HG03135 (cell line): ENCODE data around the gene ARFGAP3.

Experiments used
- ATAC-seq: cut with Tn5 transposase; IDR thresholded peaks from one replicate; pipeline ENCODE4 v1.9.1; 2021; ENCODE audit warnings: mild to moderate bottlenecking, moderate library complexity; ENCODE audit not compliant: unreplicated experiment

ARFGAP3 gene

DNA sequence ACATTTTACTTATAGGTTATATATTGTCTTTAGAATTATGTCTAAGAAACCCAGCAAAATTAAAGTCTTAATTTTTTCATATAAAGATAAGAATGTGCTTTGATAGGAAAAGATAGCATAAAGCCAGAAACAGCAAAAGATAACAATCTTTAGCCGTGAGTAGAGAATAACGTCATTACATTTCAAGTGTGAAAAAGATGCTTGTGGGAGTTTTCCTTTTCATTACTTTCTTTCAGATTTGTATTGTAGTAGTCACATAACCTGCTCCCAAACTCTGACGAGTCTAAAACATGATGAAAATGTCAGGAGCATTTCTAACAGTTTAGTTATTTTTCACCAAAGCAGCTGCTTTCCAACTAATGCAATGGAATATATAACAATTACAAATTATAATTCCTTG lies 31.3 kb downstream of the ARFGAP3 start:
- no peak for ATAC-seq

DNA sequence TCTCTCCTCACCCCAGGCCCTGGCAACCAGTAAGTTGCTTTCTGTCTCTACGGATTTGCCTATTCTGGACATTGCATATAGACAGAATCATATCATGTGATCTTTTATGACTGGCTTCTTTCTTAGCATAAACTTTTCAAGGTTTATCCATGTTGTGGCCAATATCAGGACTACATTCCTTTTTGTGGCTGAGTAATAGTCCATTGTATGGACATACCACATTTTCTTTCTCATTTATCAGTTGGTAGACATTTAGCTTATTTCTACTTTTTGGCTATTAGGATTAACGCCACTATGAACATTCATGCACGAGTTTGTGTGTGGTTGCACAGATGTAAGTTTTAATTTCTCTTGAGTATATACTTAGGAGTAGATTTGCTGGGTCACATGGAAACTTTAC lies 35.7 kb downstream of the ARFGAP3 start:
- no peak for ATAC-seq

DNA sequence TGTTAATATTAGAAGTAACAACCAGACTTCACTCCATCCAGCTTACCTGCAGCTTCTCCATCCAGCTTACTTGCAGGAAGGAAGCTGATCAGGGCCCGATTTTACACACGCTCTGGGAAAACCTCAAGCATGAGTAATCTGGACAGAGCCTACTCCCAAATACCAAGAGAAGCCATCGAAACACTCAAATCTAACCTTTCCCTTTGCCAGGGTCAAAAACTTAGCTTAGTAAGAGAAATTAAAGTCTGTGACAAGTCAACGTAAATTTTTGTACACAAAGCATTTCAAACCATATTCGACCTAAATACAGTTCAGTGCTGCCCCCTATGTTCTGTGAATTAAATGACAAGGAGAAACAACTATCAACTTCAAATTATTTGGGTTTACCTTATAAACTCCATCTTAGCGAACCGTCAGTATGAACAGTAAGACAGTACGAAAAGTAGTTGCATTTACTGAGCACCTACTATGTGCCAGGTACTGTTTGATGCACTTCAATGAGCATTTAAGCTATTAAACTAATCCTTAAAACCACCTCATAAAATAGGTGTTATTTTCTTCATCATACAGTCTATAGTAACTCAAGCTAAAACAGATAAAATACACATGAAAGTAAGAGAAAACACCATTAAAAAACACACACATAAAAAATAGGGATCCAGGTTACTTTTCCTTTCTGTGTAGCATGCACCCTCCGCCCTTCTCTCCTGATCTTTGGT lies 36.9 kb downstream of the ARFGAP3 start:
- no peak for ATAC-seq

DNA sequence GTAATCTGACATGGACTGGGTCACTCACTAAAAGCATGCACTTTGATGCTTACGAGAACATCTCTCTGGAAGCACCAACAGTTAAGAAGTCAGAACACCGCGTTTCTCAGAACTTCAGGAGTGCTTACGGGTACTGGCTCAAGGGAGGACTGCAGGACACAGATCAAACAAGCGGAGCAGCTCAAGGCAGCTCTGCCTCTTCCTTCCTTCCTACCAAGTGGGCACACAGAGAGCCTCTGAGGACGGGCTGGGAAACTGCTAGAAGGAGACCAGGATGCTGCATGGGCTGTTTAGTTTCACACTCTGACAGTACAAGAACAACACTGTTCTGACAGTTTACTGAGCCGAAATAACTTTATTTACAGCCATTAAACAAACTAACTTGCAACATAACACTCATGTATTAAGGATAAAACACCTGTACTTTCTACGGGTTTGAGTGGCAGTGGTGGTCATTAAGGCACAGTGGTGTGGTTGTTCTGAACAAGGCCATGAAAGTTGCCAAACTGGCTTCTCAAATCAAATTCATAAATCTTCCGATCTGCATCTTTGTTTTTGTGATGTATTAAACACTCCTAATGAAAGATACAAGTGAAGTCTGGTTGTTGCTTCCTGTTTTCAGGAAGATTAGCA lies 37.5 kb downstream of the ARFGAP3 start:
- ATAC-seq: no peak

DNA sequence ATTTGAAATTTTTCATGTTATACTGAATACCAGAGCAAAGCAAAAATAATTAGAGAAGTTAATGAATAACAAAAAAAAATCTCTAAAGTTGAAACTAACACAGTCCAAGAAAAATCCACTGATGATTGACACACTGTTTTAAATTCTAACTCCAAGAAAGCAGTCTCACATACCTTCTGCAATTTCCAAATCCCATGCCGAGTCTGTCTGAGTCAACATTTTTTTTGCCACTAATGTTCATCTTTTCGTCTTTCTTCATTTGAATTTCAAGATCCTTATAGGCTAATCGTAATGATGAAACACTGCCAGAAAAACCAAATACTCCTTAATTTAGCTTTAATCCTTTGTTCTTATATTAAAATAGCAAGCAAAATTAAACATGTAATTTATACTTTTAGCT lies 39.5 kb downstream of the ARFGAP3 start:
- ATAC-seq: no peak

DNA sequence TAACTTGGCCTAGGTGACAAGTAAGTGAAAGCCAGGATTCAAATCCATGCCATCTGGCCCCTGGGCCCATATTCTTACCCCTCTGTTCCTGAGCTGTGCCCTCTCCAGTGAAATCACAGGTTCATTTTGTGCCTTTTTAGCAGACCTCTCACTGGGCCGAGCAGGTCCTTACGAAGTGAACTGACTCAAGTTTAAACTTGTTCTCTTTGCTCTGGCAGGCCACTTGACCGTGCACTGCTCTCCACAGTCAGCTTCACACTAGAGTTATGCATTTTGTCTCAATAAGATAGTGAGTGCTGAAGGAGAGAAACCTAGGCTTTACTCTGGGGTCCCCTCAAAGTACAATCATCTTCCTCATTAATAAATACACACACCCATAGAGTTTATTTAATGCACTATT lies 40.7 kb downstream of the ARFGAP3 start:
- ATAC-seq: no peak

DNA sequence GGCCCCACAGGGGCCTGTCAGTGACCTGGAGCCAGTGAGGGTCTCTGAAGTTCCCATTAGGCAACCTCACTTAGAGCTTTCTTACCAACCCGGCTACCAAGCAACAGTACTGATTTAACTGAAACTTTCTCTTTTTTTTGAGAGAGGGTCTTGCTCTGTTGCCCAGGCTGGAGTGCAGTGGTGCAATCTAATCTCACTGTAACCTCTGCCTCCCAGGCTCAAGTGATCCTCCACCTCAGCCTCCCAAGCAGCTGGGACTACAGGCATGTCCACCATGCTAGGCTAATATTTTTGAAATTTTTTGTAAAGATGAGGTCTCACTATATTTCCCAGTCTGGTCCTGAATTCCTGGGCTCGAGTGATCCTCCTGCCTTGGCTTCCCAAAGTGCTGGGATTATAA lies 42.5 kb downstream of the ARFGAP3 start:
- ATAC-seq: no peak

DNA sequence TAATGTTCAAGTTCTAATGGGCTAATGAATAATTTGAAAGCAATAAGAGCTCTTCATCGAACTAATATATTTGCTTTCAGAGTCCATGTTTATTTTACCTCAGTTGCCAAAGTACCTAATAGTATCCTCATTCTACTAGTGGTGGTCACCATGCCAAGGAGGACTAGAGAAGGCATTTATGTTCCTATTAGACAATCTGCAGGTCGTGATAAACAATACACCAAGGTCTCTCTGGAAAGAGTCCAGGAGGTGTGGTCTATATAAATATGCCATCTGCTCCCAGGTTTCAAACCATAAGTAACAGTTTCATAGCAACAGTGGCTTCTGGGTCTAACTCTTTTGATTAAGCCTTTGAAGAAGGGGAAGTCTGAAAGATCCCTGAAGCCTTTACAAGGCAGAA lies 42.9 kb downstream of the ARFGAP3 start:
- ATAC-seq: no peak

DNA sequence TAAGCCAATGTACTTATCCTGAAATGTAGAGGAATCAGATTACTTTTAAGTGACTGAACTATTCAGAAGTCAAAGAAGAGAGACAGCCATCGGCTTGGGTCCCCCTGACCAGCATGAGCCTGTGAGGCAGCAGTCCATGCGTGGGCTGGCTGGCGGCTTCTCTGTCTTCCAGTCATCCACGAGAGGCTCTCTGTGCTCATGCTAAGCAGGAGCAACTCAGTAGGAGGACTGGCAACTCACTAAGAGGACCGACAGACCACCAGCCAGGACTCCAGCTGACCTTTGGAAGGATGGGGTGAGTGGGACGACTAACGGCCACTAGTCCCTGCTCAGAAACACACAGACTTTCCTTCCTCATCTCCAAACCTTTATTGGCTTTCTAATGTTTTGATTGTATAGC lies 43.6 kb downstream of the ARFGAP3 start:
- ATAC-seq: no peak

DNA sequence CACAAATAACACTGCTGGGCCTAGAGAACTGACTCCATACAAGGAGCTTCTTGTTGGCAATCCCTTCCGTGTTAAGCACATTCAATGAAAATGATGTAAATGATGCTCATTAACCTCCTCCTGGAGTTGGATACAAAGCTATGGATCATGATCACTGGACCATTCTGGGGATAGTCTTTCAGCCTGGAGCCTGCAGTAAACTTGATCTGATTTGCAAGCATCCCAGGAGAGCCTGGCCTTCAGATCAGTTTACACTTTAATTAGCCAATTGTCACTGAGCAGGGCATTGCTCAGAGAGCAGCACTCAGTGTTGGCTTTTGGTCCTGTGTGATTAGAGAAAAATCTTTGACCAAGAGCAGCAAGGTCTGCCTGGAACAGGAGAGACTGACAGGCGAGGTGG lies 45.6 kb downstream of the ARFGAP3 start:
- no peak for ATAC-seq

DNA sequence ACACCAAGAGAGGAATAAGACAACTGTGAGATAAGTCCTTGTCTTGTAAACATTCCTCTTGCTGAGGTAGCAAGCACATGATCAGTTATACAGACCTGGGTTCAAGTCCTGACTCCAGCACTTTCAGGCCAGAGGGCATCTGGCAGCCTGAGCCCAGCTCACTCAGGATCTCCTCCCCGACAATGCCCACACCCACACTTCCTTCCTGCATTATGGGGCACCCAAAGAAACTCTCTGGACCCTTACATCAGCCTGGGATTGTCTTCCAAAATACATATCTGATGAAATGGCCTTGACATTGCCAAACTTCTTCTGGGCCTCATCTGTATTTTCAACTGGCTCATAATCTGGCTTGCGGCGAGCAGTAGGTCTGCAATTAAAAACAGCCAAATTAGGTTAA lies 48.6 kb downstream of the ARFGAP3 start:
- no peak for ATAC-seq

DNA sequence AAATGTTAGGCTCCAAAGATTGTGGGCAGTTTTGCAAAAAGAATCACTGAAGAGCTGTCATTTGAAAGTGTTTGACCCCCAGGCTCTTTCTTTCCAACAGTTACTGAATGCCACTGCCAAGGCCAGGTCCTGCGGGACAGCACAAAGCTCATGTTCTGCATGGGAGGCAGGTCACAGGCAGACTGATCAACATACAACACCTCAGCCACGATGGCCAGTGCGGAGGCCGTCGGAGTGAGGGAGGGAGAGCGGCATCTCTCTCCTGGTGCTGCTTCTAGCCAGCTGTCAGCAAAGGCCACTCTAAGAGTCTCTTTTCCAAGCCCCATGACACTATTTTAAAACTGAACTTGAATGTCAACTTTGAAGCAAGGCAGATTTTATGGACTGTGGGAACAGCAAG lies 49.9 kb downstream of the ARFGAP3 start:
- no peak for ATAC-seq

DNA sequence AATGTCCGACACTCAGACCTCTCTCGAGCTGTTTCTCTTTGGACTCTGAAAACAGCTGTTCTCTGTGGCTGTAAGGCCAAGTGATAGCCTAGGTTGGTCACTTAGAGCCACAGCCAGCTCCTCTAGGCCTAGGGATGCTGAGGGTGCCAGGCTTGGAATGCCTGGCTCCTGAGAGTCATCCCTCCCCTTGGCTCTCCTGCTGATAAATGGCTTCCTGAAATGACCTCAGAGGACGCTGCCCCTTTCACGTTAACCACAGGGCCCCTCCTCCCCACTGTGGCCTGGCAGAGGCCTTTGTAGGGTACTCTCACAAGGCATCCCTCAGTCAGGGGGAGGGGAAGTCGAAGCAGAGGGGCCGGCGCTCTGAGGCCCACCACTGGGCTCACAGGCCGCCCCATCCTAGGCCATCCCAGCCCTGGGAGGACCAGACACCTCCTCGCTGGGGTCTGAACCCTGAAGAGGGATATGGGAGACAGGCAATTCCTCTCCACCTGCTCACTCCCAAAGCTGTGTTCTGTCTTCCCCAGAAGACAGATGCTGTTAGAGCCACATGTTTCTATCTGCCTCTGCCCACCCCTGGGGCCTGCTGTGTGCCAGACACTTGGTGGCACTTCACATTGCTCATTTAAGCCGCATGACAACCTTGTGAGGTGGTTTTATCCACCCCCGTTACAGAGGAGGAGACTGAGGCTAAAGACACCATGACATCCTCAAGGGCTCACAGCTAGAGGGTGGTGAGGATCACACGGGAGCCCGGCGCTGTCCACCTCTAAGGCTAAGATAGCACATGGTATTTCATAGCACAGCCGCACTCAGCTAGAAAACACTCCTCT lies 50.9 kb downstream of the ARFGAP3 start:
- no peak for ATAC-seq

DNA sequence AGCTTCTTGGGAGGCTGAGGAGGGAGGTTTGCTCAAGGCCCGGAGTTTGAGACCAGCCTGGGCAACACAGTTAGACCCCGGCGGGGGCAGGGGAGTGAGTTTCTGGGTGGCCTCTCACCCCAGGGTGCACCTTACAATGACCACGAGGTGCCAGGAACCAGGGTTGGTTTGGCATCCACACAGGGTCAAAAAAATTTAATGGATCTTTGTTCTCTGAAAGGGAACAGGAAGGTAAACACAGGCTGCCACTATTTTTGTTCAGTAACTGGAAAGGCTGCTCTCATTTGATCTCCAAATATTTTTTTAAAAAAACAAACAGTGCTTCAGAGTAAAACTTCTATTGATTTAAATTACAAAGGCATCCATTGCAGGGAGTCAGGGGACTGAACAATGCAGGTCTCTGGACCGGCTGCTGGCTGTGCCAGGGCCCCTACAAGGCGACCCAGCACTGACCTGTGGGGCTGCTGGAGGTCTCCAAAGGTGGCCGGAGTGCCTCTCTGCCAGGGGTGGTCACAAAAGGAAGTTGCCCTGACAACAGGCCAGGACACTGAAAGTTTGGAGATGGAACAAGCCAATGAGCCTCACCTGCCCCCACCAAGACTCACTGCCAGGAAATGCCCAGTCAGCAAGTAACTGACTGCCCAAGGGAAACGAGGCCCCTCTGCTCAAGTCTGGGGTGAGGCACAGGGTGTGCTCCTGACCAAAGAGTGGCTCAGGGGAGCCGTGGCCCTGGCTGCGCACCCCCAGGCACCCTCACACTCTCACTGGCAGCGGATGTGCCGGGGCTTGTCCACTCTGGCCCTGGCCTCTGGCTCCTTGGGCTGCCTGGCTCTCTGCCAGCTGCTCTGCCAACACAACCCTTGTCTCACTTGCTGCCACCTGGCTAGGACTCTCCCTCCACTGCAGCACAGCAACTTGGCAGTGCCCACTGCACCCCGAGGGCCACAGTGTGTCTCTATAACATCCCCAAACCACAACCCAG lies 51.8 kb downstream of the ARFGAP3 start:
- no peak for ATAC-seq

DNA sequence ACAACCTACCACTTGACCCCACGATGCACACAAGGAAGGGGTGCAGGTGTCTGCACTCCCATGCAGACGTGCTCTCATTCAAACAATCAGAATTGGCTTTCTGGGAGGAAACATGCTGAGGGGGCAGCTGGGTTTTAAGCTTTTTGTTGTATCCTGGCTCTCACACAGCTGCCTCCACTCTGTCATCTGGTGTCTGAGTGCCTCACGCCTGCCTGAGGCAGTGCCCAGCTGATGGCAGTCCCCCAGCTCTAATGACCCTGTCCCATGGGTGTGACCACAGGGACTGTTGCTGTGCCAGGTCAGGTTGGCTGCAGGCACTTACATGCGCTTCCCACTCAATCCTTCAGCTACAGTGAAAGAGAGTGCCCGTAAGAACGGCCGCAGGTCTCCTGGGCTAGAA lies 53.7 kb downstream of the ARFGAP3 start:
- ATAC-seq: no peak

DNA sequence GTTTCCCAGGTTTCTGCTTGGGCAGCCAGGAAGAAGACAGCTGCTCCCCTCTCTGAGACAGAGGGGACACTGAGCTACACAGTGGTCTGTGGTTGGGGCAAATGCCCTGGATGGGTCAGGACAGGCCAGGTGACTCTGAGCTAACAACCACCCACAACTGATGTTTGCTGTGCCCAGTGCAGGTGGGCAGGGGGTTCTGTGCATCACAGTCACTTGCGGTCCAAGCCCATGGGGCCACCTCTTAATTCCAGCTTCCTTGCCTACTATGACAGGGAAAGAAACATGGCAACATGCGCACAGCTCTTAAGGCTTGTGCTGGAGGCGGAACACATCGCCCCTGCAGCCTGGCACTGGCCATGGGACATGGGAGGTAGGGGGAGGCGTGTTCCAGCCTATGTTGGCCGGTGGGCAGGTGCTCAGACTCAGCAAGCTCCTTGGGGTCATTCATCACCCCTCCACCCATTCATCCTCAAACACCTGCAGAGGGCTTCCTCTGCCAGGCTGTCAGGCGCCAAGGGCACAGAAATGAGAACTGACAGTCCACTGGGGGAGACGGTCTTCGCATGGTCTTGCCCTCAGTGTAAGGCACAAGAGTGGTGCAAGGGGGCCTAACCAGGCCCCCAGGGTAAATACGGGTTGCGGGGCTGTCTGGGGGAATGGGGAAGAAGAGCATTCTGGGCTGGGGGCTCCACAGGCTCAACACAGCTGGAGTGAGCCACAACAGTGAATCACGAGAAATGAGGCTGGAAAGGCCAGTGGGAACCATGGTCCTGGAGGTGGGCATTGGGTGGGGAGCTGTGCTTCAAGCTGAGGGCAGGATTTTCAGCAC lies 55.6 kb downstream of the ARFGAP3 start:
- no peak for ATAC-seq

DNA sequence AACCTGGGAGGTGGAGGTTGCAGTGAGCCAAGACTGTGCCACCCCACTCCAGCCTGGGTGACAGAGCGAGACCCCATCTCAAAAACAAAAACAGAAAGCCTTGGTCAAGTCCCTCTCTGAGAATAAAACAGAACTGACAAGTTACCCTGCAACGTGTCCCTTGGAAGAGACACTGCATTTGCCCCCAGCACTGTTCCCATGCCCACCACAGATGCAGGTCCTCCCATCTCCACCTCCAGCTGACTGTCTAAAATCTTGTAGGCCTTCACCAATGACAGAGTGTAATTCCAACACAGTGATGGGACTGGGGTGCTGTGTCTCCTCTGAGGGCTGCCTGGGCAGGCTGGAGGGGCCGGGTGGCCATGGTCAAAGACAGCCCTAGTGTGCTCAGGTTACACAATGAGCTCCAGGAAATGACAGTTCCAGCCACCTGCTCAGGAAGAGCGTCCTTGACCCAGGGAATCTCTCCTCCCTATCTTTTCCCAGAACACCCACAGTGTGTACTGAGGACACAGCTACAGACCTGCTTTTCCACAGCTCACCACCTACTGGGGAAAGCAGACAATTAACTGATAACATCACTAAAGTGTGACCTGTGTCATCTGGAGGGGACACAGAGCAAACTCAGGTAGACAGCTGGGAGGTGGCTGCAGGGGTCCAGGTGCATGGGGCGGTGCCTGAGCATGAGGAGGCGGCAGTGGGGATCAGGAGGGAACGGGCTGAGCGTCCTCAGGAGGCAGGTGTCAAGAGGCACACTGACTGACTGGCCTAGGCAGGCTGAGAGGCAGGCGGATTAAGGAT lies 56.4 kb downstream of the ARFGAP3 start:
- no peak for ATAC-seq

DNA sequence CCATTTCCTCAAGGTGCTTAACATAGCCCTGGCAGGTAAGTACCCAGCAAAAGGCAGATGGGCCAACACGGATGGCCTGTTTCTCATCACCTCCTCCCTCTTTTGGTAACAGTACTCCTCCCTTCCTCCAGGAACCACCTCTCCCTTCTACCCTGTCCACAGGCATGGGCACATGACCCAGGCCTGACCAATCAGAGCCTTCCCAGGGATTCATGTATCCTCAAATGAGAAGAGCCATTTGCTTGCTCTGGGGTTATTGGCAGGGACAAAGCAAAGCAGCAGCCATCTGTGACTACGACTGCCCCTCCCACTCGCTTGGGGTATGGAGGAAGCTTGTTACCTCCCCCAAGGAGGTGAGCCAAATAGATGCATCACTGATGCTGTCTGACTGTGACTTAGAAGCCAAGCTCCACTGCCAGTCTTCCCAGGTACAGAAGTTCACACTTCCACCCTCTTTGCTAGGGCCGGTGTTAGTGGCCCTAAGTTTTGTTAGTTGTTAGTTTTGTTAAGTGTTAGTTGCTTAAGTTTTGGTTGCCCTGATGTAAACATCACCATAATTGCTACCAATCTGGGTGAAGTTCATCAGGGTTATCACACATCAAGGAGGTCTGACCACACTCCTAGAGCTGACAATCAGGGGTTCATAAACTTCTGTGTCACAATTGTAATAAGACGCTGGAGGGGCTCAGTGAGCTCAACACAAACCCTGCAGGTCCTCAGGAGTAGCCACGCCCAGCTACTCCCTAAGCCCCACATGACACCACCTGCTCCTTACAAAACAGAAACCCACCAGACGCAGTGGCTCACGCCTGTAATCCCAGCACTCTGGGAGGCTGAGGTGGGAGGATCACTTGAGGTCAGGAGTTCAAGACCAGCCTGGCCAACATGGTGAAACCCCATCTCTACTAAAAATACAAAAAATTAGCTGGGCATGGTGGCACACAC lies 57.3 kb downstream of the ARFGAP3 start:
- ATAC-seq: no peak
